Activated B cell treated with CpG ODN at 0.5 μM for 24 hours (primary cell): Measurements from ENCODE around the gene LRP2BP. TPM values are rescaled to one million over a fixed set of nuclear protein-coding genes. Genes with fewer than 3 reads are reported as not detected.

ENCODE experiments used
- ATAC-seq: fragments of 200-7000 bp; cut with Tn5 transposase; one replicate; pipeline ENCODE4 v1.10.0; 2021; ENCODE audit warnings: low read depth, mild to moderate bottlenecking, moderate library complexity
- CTCF ChIA-PET: fragments of 350-600 bp; sonication (Branson Sonifier 250); formaldehyde crosslinking; loops from one replicate; lab custom pipeline; 2021; ENCODE audit warnings: antibody characterized with exemption; lab: Charles Lee
- POLR2A ChIA-PET: fragments of 350-600 bp; sonication (Branson Sonifier 250); formaldehyde crosslinking; loops from one replicate; lab custom pipeline; 2021; ENCODE audit warnings: antibody characterized with exemption; lab: Charles Lee
- DNase-seq: peaks from one replicate; pipeline ENCODE4 v3.0.0; 2022
- H3K27ac Mint-ChIP-seq: one replicate; pipeline ENCODE4 v1.8.0; 2020; ENCODE audit warnings: mixed read lengths
- H3K27me3 Mint-ChIP-seq: one replicate; pipeline ENCODE4 v1.8.0; 2021; ENCODE audit warnings: mixed read lengths
- H3K36me3 Mint-ChIP-seq: one replicate; pipeline ENCODE4 v1.8.0; 2021; ENCODE audit warnings: low read depth, mixed read lengths
- H3K4me1 Mint-ChIP-seq: one replicate; pipeline ENCODE4 v1.8.0; 2021; ENCODE audit warnings: mixed read lengths
- H3K4me3 Mint-ChIP-seq: one replicate; pipeline ENCODE4 v1.8.0; 2020; ENCODE audit warnings: mild to moderate bottlenecking, mixed read lengths
- H3K9me3 Mint-ChIP-seq: one replicate; pipeline ENCODE4 v1.8.0; 2020; ENCODE audit warnings: mixed read lengths
- CTCF ChIP-seq: fragments of 200-600 bp; IDR thresholded peaks from one replicate; pipeline ENCODE4 v1.8.0; 2022; ENCODE audit warnings: antibody characterized with exemption, mild to moderate bottlenecking
- intact Hi-C: fragments of 100-400 bp; cut with micrococcal nuclease; formaldehyde crosslinking; loops from one replicate; pipeline ENCODE4 v1.15.1; 2024
- total RNA-seq: library from RNA; stranded (reverse); gene quantifications from 2 replicates; pipeline ENCODE4 v1.2.3, GENCODE V29; 2022

LRP2BP gene
- total RNA-seq, 1 donor from 2014 or later: 0.75 TPM

DNA sequence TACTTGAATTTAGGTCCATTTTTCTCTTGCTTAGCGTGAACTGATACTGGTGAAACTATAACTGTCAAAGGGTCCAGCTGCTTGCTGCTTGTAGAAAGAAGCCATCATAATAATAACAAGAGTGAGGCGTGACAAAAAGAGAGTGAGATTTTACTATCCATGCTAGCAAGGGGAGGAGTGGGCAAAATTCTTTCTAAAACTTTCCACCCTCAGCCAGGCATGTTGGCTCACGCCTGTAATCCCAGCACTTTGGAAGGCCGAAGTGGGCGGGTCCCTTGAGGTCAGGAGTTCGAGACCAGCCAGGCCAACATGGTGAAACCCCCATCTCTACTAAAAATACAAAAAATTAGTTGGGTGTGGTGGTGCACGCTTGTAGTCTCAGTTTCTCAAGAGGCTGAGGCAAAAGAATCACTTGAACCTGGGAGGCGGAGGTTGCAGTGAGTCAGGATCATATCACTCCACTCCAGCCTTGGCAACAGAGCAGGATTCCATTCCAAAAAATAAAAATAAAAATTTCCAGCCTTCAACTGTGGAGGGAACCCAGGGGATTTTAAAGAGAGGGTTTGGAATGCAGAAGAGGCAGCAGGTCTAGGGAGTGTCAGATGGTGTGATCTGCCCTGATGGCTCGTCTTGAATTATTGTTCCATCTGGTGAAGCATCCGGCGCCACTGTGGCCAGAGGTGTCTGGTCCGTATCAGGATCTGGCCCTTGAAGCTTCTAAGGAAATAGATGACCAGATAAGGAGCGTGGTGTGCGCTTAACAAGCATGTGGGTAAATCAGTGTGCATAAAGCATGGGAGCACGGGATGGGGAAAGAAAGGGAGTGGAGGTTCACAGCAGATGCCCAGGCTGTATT is 51.8 kb downstream of the LRP2BP start:
- POLR2A ChIA-PET: interaction anchor here (1.1 kb wide), 1 partner anchor 52 kb away, joined by 3 read pairs; the partner anchor contains the start of gene LRP2BP
- no peak for TF ChIP-seq CTCF
- Mint-ChIP-seq H3K36me3 (peaks cover 77% of the 10 kb centered on the region), H3K27ac (peak overlapping the region; percentile 61), H3K4me1 (peaks cover 61% of the 10 kb centered on the region), H3K4me3 (no peak overlapping the region), H3K27me3 (no peaks in the 10 kb centered on the region), H3K9me3 (no peaks in the 10 kb centered on the region)
- no peak for ATAC-seq
- CTCF ChIA-PET: interaction anchor here (2.4 kb wide), 1 partner anchor 33 kb away, joined by 6 read pairs; no protein-coding TSS in a partner anchor
- DNase-seq: no peak
- intact Hi-C loops: no loop called here

- Mint-ChIP-seq H3K4me3 (peak overlapping the region; percentile 25), H3K4me1 (peaks cover 71% of the 10 kb centered on the region), H3K9me3 (no peaks in the 10 kb centered on the region), H3K27me3 (no peaks in the 10 kb centered on the region), H3K36me3 (peaks cover 77% of the 10 kb centered on the region), H3K27ac (peak overlapping the region; percentile 27)
- CTCF ChIA-PET: interaction anchor here (2.4 kb wide), 1 partner anchor 31 kb away, joined by 6 read pairs; no protein-coding TSS in a partner anchor
- POLR2A ChIA-PET: no interaction called here
- ATAC-seq (peak; percentile 37), DNase-seq (no peak)
- TF ChIP-seq CTCF: no peak
- intact Hi-C loops: no loop called here
Measured at GRCh38 chr4:185341841-185342240, 53.9 kb downstream of the LRP2BP start.

DNA sequence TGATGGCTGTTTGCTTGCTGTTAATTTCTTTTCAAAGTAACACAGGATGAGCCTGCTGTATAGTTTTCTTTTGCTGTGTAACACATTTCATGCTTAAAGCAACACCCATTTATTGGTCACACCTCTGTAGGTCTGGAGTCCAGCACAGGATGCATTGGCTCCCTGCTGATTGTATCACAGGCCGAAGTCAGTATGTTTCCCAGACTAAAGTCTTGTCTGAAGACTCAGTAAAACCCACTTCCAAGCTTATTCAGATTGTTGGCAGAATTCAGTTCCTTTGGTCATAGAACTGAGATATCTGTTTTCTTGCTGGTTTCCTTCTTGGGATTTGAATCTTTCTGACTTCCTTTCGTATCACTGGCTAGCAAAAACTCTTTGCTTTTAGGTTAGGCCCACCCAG is 54.3 kb downstream of the LRP2BP start:
- ATAC-seq (no peak), DNase-seq (no peak)
- H3K27me3 Mint-ChIP-seq: no peaks in the 10 kb centered on the region
- no peak for TF ChIP-seq CTCF
- ChIA-PET POLR2A (no interaction called here), CTCF (no interaction called here)
- H3K4me1 Mint-ChIP-seq: peaks cover 75% of the 10 kb centered on the region
- peak overlapping the region; percentile 35 for H3K27ac Mint-ChIP-seq
- H3K9me3 Mint-ChIP-seq: no peaks in the 10 kb centered on the region
- peaks cover 79% of the 10 kb centered on the region for H3K36me3 Mint-ChIP-seq
- H3K4me3 Mint-ChIP-seq: no peak overlapping the region
- intact Hi-C loops: no loop called here

GRCh38 chr4:185339941-185340340 is 55.8 kb downstream of the LRP2BP start:
- TF ChIP-seq CTCF: no peak
- Mint-ChIP-seq H3K36me3 (peaks cover 85% of the 10 kb centered on the region), H3K4me3 (no peak overlapping the region), H3K9me3 (no peaks in the 10 kb centered on the region), H3K4me1 (peaks cover 71% of the 10 kb centered on the region), H3K27me3 (no peaks in the 10 kb centered on the region), H3K27ac (no peak overlapping the region)
- POLR2A ChIA-PET: no interaction called here
- CTCF ChIA-PET: no interaction called here
- DNase-seq (no peak), ATAC-seq (peak; percentile 28)
- intact Hi-C loops: no loop called here

- H3K36me3 Mint-ChIP-seq: peaks cover 72% of the 10 kb centered on the region
- ATAC-seq (no peak), DNase-seq (no peak)
- ChIA-PET POLR2A (no interaction called here), CTCF (no interaction called here)
- H3K27ac Mint-ChIP-seq: no peak overlapping the region
- H3K4me3 Mint-ChIP-seq: no peak overlapping the region
- H3K9me3 Mint-ChIP-seq: no peaks in the 10 kb centered on the region
- no peaks in the 10 kb centered on the region for H3K27me3 Mint-ChIP-seq
- intact Hi-C loops: no loop called here
- peaks cover 37% of the 10 kb centered on the region for H3K4me1 Mint-ChIP-seq
- TF ChIP-seq CTCF: no peak
Measured at GRCh38 chr4:185335579-185335978, 60.1 kb downstream of the LRP2BP start.
